Neural progenitor cell (in vitro differentiated cells): ENCODE measurements around the gene PDGFD. TPM values are rescaled to one million over a fixed set of nuclear protein-coding genes. Genes with fewer than 3 reads are reported as not detected.

Experiments
- DNase-seq: peaks from one replicate; pipeline ENCODE4 v3.0.0-alpha.2; 2016; ENCODE audit warnings: low spot score
- H2AFZ ChIP-seq: fragments of 200-600 bp; sonication (generic); replicated peaks from 2 replicates; pipeline ENCODE4 v1.6.1; 2016; ENCODE audit warnings: antibody characterized with exemption
- H3F3A ChIP-seq: fragments of 200-600 bp; sonication (generic); 2 replicates; pipeline ENCODE4 v1.6.1; 2016; ENCODE audit warnings: antibody characterized with exemption, low read depth
- H3K27ac ChIP-seq: fragments of 200-600 bp; sonication (generic); 2 replicates; pipeline ENCODE4 v1.5.1; 2016; ENCODE audit warnings: mild to moderate bottlenecking
- H3K27me3 ChIP-seq: fragments of 200-600 bp; sonication (generic); 2 replicates; pipeline ENCODE4 v1.6.1; 2016; ENCODE audit warnings: mild to moderate bottlenecking, moderate library complexity
- H3K36me3 ChIP-seq: fragments of 200-600 bp; sonication (generic); 2 replicates; pipeline ENCODE4 v1.5.1; 2016
- H3K4me1 ChIP-seq: fragments of 200-600 bp; sonication (generic); 2 replicates; pipeline ENCODE4 v1.6.1; 2016; ENCODE audit warnings: mixed run types
- H3K4me2 ChIP-seq: fragments of 200-600 bp; sonication (generic); 2 replicates; pipeline ENCODE4 v1.6.1; 2016
- H3K4me3 ChIP-seq: fragments of 200-600 bp; sonication (generic); 2 replicates; pipeline ENCODE4 v1.5.1; 2016
- H3K79me2 ChIP-seq: fragments of 200-600 bp; sonication (generic); 2 replicates; pipeline ENCODE4 v1.6.1; 2016; ENCODE audit warnings: low read depth
- H3K9ac ChIP-seq: fragments of 200-600 bp; sonication (generic); 2 replicates; pipeline ENCODE4 v1.6.1; 2016
- H3K9me3 ChIP-seq: fragments of 200-600 bp; sonication (generic); 2 replicates; pipeline ENCODE4 v1.5.1; 2016; ENCODE audit warnings: low read depth
- H4K20me1 ChIP-seq: fragments of 200-600 bp; sonication (generic); 2 replicates; pipeline ENCODE4 v1.6.1; 2016; ENCODE audit warnings: low read depth
- H3K27ac Mint-ChIP-seq: 3 replicates; pipeline ENCODE4 v1.8.0; 2021; ENCODE audit warnings: mixed read lengths
- H3K27me3 Mint-ChIP-seq: 2 replicates; pipeline ENCODE4 v1.8.0; 2022; ENCODE audit warnings: low read depth, mild to moderate bottlenecking, inconsistent platforms, moderate library complexity, mixed read lengths; ENCODE audit not compliant: insufficient read depth
- H3K36me3 Mint-ChIP-seq: 3 replicates; pipeline ENCODE4 v1.8.0; 2021; ENCODE audit warnings: mixed read lengths
- H3K4me1 Mint-ChIP-seq: 3 replicates; pipeline ENCODE4 v1.8.0; 2021; ENCODE audit warnings: mixed read lengths
- H3K4me3 Mint-ChIP-seq: 3 replicates; pipeline ENCODE4 v1.8.0; 2021; ENCODE audit warnings: mild to moderate bottlenecking, moderate library complexity, mixed read lengths
- H3K9me3 Mint-ChIP-seq: 3 replicates; pipeline ENCODE4 v1.8.0; 2020; ENCODE audit warnings: mixed read lengths
- CTCF ChIP-seq: fragments of 200-600 bp; sonication (generic); IDR thresholded peaks from 2 replicates; pipeline ENCODE4 v1.5.1; 2017; ENCODE audit warnings: antibody characterized with exemption, mild to moderate bottlenecking
- EZH2 ChIP-seq: fragments of 200-600 bp; sonication (generic); IDR thresholded peaks from 2 replicates; pipeline ENCODE4 v1.6.1; 2017; ENCODE audit warnings: antibody characterized with exemption, mild to moderate bottlenecking, moderate library complexity
- EZH2phosphoT487 ChIP-seq: fragments of 200-600 bp; sonication (generic); IDR thresholded peaks from 2 replicates; pipeline ENCODE4 v1.6.1; 2017; ENCODE audit warnings: antibody characterized with exemption
- total RNA-seq: library from RNA; depleted of rRNA; stranded (reverse); fragments of >200 nt; gene quantifications from 2 replicates; pipeline ENCODE4 v1.2.3, GENCODE V29; 2015; ENCODE audit warnings: low replicate concordance

PDGFD gene
- total RNA-seq, 1 donor from 2014 or later = 3.7 TPM

- no peaks in the 10 kb centered on the region for H3K79me2 ChIP-seq
- H3K4me3 ChIP-seq = no peak overlapping the region
- Mint-ChIP-seq H3K9me3 (no peaks in the 10 kb centered on the region), H3K27me3 (no peaks in the 10 kb centered on the region), H3K4me3 (no peak overlapping the region), H3K36me3 (no peaks in the 10 kb centered on the region), H3K27ac (no peak overlapping the region), H3K4me1 (no peaks in the 10 kb centered on the region)
- H3K36me3 ChIP-seq = no peaks in the 10 kb centered on the region
- DNase-seq = no peak
- H3K9ac ChIP-seq = no peak overlapping the region
- no peak overlapping the region for H3K27ac ChIP-seq
- no peaks in the 10 kb centered on the region for H3K27me3 ChIP-seq
- H3F3A ChIP-seq = no peaks in the 10 kb centered on the region
- no peaks in the 10 kb centered on the region for H3K4me1 ChIP-seq
- no peak overlapping the region for H3K4me2 ChIP-seq
- H2AFZ ChIP-seq = no peak overlapping the region
- no peak for TF ChIP-seq CTCF
- TF ChIP-seq EZH2phosphoT487 = no peak
- TF ChIP-seq EZH2 = no peak
- H4K20me1 ChIP-seq = no peaks in the 10 kb centered on the region
- no peaks in the 10 kb centered on the region for H3K9me3 ChIP-seq
These were observed 219.6 kb downstream of the PDGFD start for GRCh38 chr11:103944251-103944940.

GRCh38 chr11:103942646-103943045 is 221.3 kb downstream of the PDGFD start:
- Histone ChIP-seq H3K79me2 (no peaks in the 10 kb centered on the region), H3K9ac (no peak overlapping the region), H3K4me1 (no peaks in the 10 kb centered on the region), H2AFZ (no peak overlapping the region), H3K27ac (no peak overlapping the region), H4K20me1 (no peaks in the 10 kb centered on the region), H3K9me3 (no peaks in the 10 kb centered on the region), H3K36me3 (no peaks in the 10 kb centered on the region), H3K27me3 (no peaks in the 10 kb centered on the region), H3K4me3 (no peak overlapping the region), H3F3A (no peaks in the 10 kb centered on the region), H3K4me2 (no peak overlapping the region)
- no peak overlapping the region for H3K4me3 Mint-ChIP-seq
- H3K4me1 Mint-ChIP-seq = no peaks in the 10 kb centered on the region
- H3K36me3 Mint-ChIP-seq = no peaks in the 10 kb centered on the region
- no peak for DNase-seq
- no peaks in the 10 kb centered on the region for H3K9me3 Mint-ChIP-seq
- TF ChIP-seq CTCF (no peak), EZH2 (no peak), EZH2phosphoT487 (no peak)
- no peaks in the 10 kb centered on the region for H3K27me3 Mint-ChIP-seq
- no peak overlapping the region for H3K27ac Mint-ChIP-seq

- no peak overlapping the region for H3K27ac Mint-ChIP-seq
- H3K79me2 ChIP-seq = no peaks in the 10 kb centered on the region
- H3K9ac ChIP-seq = no peak overlapping the region
- H3K27me3 ChIP-seq = no peaks in the 10 kb centered on the region
- H3K27ac ChIP-seq = no peak overlapping the region
- H3K27me3 Mint-ChIP-seq = no peaks in the 10 kb centered on the region
- TF ChIP-seq CTCF (no peak), EZH2phosphoT487 (no peak), EZH2 (no peak)
- no peaks in the 10 kb centered on the region for H3K36me3 Mint-ChIP-seq
- no peaks in the 10 kb centered on the region for H3K9me3 Mint-ChIP-seq
- H2AFZ ChIP-seq = no peak overlapping the region
- H3K4me1 Mint-ChIP-seq = no peaks in the 10 kb centered on the region
- no peak for DNase-seq
- no peak overlapping the region for H3K4me2 ChIP-seq
- no peaks in the 10 kb centered on the region for H3F3A ChIP-seq
- no peak overlapping the region for H3K4me3 Mint-ChIP-seq
- no peak overlapping the region for H3K4me3 ChIP-seq
- no peaks in the 10 kb centered on the region for H4K20me1 ChIP-seq
- no peaks in the 10 kb centered on the region for H3K4me1 ChIP-seq
- no peaks in the 10 kb centered on the region for H3K9me3 ChIP-seq
- no peaks in the 10 kb centered on the region for H3K36me3 ChIP-seq
These were observed 223.4 kb downstream of the PDGFD start for GRCh38 chr11:103940551-103940950.
